Midbrain (tissue), 1 donor: Measurements from ENCODE around the gene UBXN6.

ENCODE experiments used
- DNase-seq: peaks from one replicate; lab custom pipeline; 2025; lab: John Stamatoyannopoulos, UW

The UBXN6 gene

GRCh38 chr19:4403005-4403761, 54.4 kb downstream of the UBXN6 start:
- no peak for DNase-seq

GRCh38 chr19:4402171-4403004, 55.2 kb downstream of the UBXN6 start, which contains the start of gene CHAF1A:
Gene CHAF1A, plus strand, starts transcription at chr19:4402640. Its CDS starts 123 bp downstream, at chr19:4402763.
- DNase-seq: peak; percentile 100

- no peak for DNase-seq
These were observed 55.8 kb downstream of the UBXN6 start for GRCh38 chr19:4401769-4402170.

- peak; percentile 92 for DNase-seq
These were observed 57.3 kb downstream of the UBXN6 start, which contains the start of gene SH3GL1 for GRCh38 chr19:4400135-4400936. Gene SH3GL1, minus strand, starts transcription at chr19:4400547. Its CDS starts 179 bp downstream, at chr19:4400368.

- DNase-seq: peak; percentile 22
These were observed 57.8 kb downstream of the UBXN6 start for GRCh38 chr19:4399812-4400134.

GRCh38 chr19:4396949-4397783, 60.4 kb downstream of the UBXN6 start:
- no peak for DNase-seq
